K562 (cell line): Measurements from ENCODE around the gene GTF2I. TPM values are rescaled to one million over a fixed set of nuclear protein-coding genes. Genes with fewer than 3 reads are reported as not detected.

Experiments
- CBX2 ChIP-seq: fragments of 200-600 bp; sonication (generic); IDR thresholded peaks from one replicate; pipeline ENCODE4 v1.6.1; 2012; ENCODE audit warnings: mild to moderate bottlenecking, low read length, inconsistent platforms; ENCODE audit not compliant: insufficient read depth, poor library complexity, severe bottlenecking
- KAT7 ChIP-seq: sonication (generic); formaldehyde crosslinking; IDR thresholded peaks from 2 replicates; pipeline ENCODE4 v1.8.0; 2022; ENCODE audit warnings: missing genetic modification reagents, mild to moderate bottlenecking, borderline replicate concordance
- NR4A1 ChIP-seq, 2 experiments: fragments of 250-450 bp in 1 of 2; fragments of 450-650 bp in 1 of 2; sonication (Bioruptor Pico) in 1 of 2; IDR thresholded peaks; 2 replicates each; pipeline versions ENCODE4 v1.4.0 to v1.6.1; 2016 to 2020; ENCODE audit warnings: mild to moderate bottlenecking in 2 of 2, missing compliant biosample characterization in 1 of 2, missing genetic modification characterization in 1 of 2, moderate library complexity in 1 of 2
- TAF7 ChIP-seq: fragments of 450-650 bp; IDR thresholded peaks from 2 replicates; pipeline ENCODE4 v1.6.1; 2016; ENCODE audit warnings: missing genetic modification characterization, missing compliant biosample characterization
- TOE1 ChIP-seq, 2 experiments: fragments of 450-650 bp in 1 of 2; sonication (generic) in 1 of 2; formaldehyde crosslinking in 1 of 2; IDR thresholded peaks; 2 replicates each; pipeline versions ENCODE4 v1.7.1 to v1.8.0; 2016 to 2022; ENCODE audit warnings: borderline replicate concordance in 2 of 2, mild to moderate bottlenecking in 2 of 2, antibody characterized with exemption in 1 of 2, inconsistent platforms in 1 of 2, low read depth in 1 of 2, missing genetic modification reagents in 1 of 2, moderate library complexity in 1 of 2
- polyA plus RNA-seq, 8 experiments: library from polyadenylated mRNA; depleted of rRNA in 4 of 8; stranded (reverse) in 5 of 8; unstranded in 3 of 8; fragments of >200 nt; fragmentation: Nextera tagmentation in 2 of 8; fragmentation: Illumina TruSeq in 1 of 8; extraction: Ambion mirVana in 2 of 8; extraction: Trizol in 1 of 8; gene quantifications; 2 replicates each; pipeline versions ENCODE4 v1.2.1 to v1.2.3, GENCODE V29; 2011 to 2014; ENCODE audit warnings: inconsistent platforms in 1 of 8, missing spikeins in 1 of 8
- total RNA-seq, 7 experiments: library from RNA; depleted of rRNA in 6 of 7; stranded (reverse); fragments of >200 nt in 6 of 7; fragmentation: Illumina TruSeq in 2 of 7; extraction: Trizol in 2 of 7; gene quantifications; 2 replicates each; pipeline versions ENCODE4 v1.2.1 to v1.2.3, GENCODE V29; 2011 to 2021; ENCODE audit warnings: low replicate concordance in 1 of 7
- TF ChIP-seq, protein P1 (sequence below): fragments of 250-450 bp; sonication (Bioruptor Pico); IDR thresholded peaks from 2 replicates; pipeline ENCODE4 v1.8.0; 2021; ENCODE audit warnings: moderate library complexity, mild to moderate bottlenecking, inconsistent platforms
- TF ChIP-seq, protein P2 (sequence below), 2 experiments: fragments of 150-350 bp in 1 of 2; IDR thresholded peaks; 2 replicates each; pipeline ENCODE4 v1.6.1; 2012 to 2016; ENCODE audit warnings: low read depth in 2 of 2, low read length in 2 of 2, mild to moderate bottlenecking in 1 of 2, moderate library complexity in 1 of 2
- TF ChIP-seq, protein P3 (sequence below): sonication (generic); formaldehyde crosslinking; IDR thresholded peaks from 2 replicates; pipeline ENCODE4 v1.8.1; 2023; ENCODE audit warnings: mild to moderate bottlenecking, missing genetic modification reagents
- TF ChIP-seq, protein P4 (sequence below): sonication (generic); formaldehyde crosslinking; IDR thresholded peaks from 2 replicates; pipeline ENCODE4 v1.9.0; 2022; ENCODE audit warnings: mild to moderate bottlenecking, missing genetic modification reagents

GTF2I gene
- total and polyA plus RNA-seq, 9 of the 15 experiments (the other 6 are each of a cell fraction or from before 2014, with no cell fraction given) = 8.4 to 161 (median 90.0) TPM

DNA sequence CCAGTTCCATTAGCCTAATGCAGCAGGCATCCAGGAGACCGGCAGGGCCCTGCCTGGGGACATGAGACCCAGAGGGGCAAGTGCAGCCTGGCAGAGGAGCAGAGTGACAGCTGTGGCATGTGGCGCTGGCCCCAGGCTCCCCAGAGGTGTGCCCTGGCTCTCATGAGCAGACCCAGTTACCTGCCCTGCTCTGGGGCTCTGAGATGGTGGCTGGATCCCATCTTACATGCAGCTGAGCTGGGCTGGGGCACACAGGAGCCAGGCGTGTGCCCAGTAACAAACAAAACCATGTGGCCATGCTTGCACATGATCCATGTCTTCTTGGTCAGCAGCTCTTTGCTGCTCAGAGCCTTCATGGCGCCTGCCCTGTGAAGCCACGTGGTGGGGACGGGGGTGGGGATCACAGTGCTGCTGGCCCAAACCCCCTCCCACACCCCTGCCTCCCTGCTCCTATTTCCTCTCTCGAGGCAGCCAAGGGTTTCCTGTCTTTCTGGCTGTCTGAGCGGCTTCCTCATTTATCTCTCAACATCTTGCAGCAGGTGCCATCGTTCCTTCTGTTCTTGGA lies 40.3 kb upstream of the GTF2I start (continued):
- TF ChIP-seq, protein P1, sequence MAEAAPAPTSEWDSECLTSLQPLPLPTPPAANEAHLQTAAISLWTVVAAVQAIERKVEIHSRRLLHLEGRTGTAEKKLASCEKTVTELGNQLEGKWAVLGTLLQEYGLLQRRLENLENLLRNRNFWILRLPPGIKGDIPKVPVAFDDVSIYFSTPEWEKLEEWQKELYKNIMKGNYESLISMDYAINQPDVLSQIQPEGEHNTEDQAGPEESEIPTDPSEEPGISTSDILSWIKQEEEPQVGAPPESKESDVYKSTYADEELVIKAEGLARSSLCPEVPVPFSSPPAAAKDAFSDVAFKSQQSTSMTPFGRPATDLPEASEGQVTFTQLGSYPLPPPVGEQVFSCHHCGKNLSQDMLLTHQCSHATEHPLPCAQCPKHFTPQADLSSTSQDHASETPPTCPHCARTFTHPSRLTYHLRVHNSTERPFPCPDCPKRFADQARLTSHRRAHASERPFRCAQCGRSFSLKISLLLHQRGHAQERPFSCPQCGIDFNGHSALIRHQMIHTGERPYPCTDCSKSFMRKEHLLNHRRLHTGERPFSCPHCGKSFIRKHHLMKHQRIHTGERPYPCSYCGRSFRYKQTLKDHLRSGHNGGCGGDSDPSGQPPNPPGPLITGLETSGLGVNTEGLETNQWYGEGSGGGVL = no peak
- TF ChIP-seq, protein P2, sequence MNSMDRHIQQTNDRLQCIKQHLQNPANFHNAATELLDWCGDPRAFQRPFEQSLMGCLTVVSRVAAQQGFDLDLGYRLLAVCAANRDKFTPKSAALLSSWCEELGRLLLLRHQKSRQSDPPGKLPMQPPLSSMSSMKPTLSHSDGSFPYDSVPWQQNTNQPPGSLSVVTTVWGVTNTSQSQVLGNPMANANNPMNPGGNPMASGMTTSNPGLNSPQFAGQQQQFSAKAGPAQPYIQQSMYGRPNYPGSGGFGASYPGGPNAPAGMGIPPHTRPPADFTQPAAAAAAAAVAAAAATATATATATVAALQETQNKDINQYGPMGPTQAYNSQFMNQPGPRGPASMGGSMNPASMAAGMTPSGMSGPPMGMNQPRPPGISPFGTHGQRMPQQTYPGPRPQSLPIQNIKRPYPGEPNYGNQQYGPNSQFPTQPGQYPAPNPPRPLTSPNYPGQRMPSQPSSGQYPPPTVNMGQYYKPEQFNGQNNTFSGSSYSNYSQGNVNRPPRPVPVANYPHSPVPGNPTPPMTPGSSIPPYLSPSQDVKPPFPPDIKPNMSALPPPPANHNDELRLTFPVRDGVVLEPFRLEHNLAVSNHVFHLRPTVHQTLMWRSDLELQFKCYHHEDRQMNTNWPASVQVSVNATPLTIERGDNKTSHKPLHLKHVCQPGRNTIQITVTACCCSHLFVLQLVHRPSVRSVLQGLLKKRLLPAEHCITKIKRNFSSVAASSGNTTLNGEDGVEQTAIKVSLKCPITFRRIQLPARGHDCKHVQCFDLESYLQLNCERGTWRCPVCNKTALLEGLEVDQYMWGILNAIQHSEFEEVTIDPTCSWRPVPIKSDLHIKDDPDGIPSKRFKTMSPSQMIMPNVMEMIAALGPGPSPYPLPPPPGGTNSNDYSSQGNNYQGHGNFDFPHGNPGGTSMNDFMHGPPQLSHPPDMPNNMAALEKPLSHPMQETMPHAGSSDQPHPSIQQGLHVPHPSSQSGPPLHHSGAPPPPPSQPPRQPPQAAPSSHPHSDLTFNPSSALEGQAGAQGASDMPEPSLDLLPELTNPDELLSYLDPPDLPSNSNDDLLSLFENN (IDR thresholded peaks at IDR 0.05; ENCODE audit: low read depth in 2 of 2, low read length in 2 of 2) = no peak
- TF ChIP-seq TOE1 (IDR thresholded peaks at IDR 0.05; ENCODE audit: borderline replicate concordance) (no peak), TOE1 (CRISPR knock-in tag; IDR thresholded peaks at IDR 0.05; ENCODE audit: borderline replicate concordance, low read depth) (no peak), TAF7 (no peak), KAT7 (CRISPR knock-in tag) (no peak), CBX2 (no peak), NR4A1 (CRISPR knock-in tag; IDR thresholded peaks at IDR 0.05) (0 out of 2 replicates have a peak, but pooled peaks have one; percentile 7), NR4A1 (tag; IDR thresholded peaks at IDR 0.05) (no peak)
- TF ChIP-seq, protein P3, sequence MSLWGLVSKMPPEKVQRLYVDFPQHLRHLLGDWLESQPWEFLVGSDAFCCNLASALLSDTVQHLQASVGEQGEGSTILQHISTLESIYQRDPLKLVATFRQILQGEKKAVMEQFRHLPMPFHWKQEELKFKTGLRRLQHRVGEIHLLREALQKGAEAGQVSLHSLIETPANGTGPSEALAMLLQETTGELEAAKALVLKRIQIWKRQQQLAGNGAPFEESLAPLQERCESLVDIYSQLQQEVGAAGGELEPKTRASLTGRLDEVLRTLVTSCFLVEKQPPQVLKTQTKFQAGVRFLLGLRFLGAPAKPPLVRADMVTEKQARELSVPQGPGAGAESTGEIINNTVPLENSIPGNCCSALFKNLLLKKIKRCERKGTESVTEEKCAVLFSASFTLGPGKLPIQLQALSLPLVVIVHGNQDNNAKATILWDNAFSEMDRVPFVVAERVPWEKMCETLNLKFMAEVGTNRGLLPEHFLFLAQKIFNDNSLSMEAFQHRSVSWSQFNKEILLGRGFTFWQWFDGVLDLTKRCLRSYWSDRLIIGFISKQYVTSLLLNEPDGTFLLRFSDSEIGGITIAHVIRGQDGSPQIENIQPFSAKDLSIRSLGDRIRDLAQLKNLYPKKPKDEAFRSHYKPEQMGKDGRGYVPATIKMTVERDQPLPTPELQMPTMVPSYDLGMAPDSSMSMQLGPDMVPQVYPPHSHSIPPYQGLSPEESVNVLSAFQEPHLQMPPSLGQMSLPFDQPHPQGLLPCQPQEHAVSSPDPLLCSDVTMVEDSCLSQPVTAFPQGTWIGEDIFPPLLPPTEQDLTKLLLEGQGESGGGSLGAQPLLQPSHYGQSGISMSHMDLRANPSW (CRISPR knock-in tag) = no peak
- TF ChIP-seq, protein P4, sequence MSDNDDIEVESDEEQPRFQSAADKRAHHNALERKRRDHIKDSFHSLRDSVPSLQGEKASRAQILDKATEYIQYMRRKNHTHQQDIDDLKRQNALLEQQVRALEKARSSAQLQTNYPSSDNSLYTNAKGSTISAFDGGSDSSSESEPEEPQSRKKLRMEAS (CRISPR knock-in tag) = peak; percentile 57; the same call in 1 of the 2 replicates
